CD1c-positive myeloid dendritic cell (primary cell): ENCODE results near the gene TTBK1.

Source experiments
- DNase-seq: peaks from one replicate; pipeline ENCODE4 v3.0.0-alpha.2; 2016; ENCODE audit errors: extremely low spot score

Gene TTBK1

GRCh38 chr6:43242908-43243663 lies at the start of gene TTBK1:
TTBK1 (plus strand) TSS chr6:43243481; CDS start chr6:43246661, 3,180 bp downstream.
- DNase-seq: no peak

- DNase-seq: no peak
These were observed 49.4 kb upstream of the TTBK1 start for GRCh38 chr6:43193929-43194328.

DNA sequence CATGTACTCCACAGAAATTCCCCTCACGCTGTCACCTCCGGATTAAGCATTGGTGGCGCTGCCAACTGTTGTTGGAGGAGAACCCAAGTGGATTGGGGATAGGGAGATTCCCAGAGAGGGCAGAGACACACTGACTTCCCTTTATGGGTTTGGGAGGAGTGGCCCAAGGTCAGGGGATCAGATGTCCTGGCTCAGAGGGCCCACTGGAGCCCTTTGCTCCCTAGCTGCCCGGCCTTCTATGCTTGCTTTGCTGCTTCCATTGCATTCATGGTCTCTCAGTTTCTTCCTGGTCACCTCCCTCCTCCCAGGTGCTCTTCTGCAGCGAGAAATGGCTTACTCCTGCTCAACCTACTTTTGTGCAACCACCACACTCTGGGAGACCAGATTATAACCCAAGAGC lies 46.9 kb upstream of the TTBK1 start:
- DNase-seq: no peak

DNA sequence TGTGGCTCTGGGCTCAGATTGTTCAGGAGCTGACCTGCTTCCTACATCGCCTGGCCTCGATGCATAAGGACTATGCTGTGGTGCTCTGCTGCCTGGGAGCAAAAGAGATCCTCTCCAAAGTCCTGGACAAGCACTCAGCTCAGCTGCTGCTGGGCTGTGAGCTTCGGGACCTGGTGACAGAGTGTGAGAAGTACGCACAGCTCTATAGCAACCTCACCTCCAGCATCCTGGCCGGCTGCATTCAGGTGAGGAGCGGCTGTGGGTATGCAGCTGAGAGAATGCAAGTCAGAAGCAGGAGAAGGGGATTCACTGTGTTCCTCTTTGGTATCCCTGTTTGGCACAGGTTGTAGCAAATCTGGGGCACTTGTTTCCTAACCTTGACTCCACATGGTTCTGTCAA lies 43.4 kb upstream of the TTBK1 start:
- no peak for DNase-seq

GRCh38 chr6:43200541-43200940 lies 42.7 kb upstream of the TTBK1 start:
- DNase-seq: no peak

DNA sequence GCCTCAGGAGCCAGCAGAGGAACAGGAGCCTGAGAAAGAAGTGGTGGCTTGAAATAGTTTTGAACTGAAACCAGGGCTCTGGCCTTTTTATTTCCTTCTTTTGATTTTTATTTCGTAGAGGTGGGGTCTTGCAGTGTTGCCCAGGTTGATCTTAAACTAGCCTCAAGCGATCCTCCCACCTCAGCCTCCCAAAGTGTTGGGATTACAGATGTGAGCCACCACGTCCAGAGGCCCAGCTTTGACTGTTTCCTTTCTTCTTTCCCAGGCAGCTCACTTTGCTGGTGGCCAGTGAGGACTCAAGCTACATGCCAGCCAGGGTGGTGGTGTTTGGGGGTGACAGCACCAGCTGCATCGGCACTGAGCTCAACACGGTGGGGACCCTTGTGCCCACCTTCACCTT lies 40.8 kb upstream of the TTBK1 start:
- no peak for DNase-seq

DNA sequence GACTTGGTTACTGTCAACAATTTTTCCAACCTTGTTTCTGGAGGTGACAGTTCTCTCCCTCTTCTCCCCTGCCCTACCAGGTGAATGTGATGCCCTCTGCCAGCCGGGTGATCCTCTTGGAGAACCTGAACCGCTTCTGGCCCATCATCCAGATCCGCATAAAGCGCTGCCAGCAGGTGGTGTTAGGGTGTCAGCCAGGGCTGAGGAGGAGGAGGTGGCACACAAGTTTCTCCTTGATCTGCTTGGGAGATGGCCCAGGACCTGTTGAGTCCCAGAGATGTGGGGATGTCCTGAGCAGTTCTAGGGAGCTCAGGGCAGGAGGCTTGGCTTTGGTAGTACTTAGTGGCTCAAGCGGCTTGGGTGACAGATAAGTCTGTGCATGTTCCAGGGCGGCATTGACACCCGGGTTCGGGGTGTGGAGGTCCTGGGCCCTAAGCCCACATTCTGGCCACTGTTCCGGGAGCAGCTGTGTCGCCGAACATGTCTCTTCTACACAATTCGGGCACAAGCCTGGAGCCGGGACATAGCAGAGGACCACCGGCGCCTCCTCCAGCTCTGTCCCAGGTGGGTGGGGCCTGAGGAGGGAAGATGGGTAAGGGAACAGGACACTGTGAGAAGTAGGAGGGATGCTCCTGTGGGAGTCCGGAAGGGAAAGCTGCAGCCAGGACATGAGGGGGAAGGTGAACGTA lies 40.1 kb upstream of the TTBK1 start:
- DNase-seq: no peak

- no peak for DNase-seq
These were observed 39.6 kb upstream of the TTBK1 start for GRCh38 chr6:43203718-43204095.

GRCh38 chr6:43204271-43205105 lies 38.8 kb upstream of the TTBK1 start:
- no peak for DNase-seq

- DNase-seq: no peak
These were observed 37.4 kb upstream of the TTBK1 start for GRCh38 chr6:43205849-43206248.

GRCh38 chr6:43207286-43207685 lies 36.0 kb upstream of the TTBK1 start:
- DNase-seq: no peak

DNA sequence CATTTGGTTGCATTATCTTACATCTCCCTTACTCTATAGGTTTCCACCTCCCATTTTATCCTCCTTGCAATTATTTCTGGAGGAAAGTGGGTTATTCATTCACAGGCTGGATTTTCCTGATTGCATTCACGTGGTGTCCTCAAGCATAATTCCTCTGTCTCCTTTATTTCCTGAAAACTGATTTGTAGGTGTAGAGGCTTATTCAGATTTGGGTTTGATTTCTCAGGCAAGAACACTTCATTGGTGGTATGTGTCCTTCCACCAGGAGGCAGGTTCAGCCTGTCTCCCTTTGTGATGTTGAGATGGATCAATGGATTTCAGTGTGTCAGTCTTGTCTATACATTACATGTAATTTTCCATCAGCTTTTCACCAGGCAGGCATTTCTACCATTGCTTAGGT lies 31.3 kb upstream of the TTBK1 start:
- DNase-seq: no peak

GRCh38 chr6:43213431-43213830 lies 29.9 kb upstream of the TTBK1 start:
- no peak for DNase-seq

DNA sequence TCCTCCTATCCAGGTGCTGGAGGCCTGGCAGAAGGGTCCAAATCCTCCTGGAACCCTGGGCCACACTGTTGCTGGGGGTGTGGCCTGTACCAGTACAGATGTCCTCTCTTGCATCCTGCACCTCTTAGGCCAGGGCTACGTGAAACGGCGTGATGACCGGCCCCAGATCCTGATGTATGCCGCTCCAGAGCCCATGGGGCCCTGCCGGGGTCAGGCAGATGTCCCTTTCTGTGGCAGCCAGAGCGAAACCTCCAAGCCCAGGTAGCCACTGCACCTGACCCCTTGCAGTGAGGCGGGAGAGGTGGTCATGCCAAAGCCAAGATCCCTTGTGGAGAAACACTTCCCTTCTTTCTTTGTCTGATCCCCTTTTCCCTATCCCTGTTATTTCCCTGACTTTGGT lies 28.2 kb upstream of the TTBK1 start:
- no peak for DNase-seq

DNA sequence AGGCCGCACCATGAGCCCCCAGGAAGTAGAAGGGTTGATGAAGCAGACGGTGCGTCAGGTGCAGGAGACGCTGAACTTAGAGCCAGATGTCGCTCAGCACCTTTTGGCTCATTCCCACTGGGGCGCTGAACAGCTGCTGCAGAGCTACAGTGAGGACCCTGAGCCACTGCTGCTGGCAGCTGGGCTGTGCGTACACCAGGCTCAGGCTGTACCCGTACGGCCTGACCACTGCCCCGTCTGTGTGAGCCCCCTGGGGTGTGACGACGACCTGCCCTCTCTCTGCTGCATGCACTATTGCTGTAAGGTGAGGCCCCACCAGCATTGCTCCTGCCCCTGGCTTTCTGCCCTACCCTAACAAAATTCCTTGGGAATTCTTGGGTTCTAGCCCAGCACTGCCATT lies 27.1 kb upstream of the TTBK1 start:
- no peak for DNase-seq

DNA sequence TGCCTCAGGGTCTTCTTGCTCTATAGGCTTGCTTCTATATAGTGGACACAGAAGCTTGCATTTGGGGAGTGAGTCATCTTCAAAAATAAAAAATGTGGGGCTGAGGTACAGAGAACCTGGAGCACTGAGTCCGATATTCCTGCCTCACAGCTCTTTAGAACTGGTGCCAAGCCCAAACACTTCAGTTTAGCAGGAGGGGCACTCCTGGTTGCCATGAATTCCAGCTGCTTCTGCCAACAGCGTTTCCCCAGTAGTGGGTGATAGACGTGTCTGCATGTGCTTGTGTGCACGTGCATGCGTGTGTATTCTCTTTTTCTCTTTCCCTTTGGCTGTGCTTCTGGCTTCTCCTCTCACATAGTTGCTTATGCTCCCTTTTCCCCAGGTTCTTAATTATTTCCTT lies 25.9 kb upstream of the TTBK1 start:
- DNase-seq: no peak

DNA sequence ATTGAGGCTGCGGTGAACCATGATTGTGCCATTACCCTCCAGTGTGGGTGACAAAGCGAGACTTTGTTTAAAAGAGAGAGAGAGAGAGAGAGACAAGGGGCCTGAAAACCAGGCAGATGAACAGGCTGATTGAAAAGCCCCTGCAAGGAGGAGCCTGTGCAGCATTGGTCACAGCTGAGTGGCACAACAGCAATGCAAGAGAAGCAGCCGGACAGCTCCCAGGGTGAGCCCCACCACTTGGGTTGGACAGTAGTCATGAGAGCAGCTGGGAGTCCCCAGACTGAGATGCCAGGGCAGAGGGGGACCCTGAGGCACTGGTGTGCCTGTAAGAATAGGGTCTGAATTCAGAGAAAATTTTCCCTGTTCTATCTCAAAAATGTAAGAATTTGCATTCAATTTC lies 24.2 kb upstream of the TTBK1 start:
- no peak for DNase-seq

GRCh38 chr6:43219814-43220213 lies 23.5 kb upstream of the TTBK1 start:
- no peak for DNase-seq

- no peak for DNase-seq
These were observed 22.8 kb upstream of the TTBK1 start for GRCh38 chr6:43220439-43220951.

- peak; percentile 47 for DNase-seq
These were observed 22.0 kb upstream of the TTBK1 start for GRCh38 chr6:43221046-43221972.

DNA sequence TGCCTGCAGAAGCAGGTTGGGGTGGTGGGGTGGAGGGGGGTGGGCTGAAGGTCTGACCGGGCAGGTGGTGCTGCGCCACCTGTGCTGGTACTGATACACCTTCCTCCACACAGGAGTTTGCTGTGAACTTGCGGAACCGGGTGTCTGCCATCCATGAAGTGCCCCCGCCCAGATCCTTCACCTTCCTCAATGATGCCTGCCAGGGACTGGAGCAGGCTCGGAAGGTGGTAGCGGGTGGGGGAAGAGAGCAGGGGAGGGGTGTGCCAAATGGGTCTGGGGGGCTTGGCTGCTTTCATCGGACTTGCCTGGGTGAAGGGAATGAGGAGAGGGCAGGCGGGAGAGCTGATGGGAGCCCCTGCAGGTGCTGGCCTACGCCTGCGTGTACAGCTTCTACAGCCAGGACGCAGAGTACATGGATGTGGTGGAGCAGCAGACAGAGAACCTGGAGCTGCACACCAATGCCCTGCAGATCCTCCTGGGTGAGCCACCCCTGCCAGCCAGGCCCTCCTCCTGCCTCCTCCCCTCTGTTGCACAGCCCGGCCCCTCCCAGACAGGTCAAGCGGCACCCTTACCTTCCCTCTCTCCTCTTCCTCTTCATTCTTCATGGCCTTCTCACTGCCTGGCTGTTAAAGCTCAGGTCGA lies 20.7 kb upstream of the TTBK1 start:
- no peak for DNase-seq
